Activated CD4-positive, alpha-beta T cell treated with anti-CD3 and anti-CD28 coated beads, Interleukin-2, amount 10 ng/mL, durations not matched to agents 24 days and 14 days (primary cell): ENCODE measurements around the gene RASGRF1. TPM values are rescaled to one million over a fixed set of nuclear protein-coding genes. Genes with fewer than 3 reads are reported as not detected.

ENCODE experiments used
- DNase-seq: peaks from one replicate; pipeline ENCODE4 v3.0.0; 2022
- H3K27ac Mint-ChIP-seq: one replicate; pipeline ENCODE4 v1.8.0; 2022; ENCODE audit warnings: mild to moderate bottlenecking, mixed read lengths
- H3K27me3 Mint-ChIP-seq: one replicate; pipeline ENCODE4 v1.8.0; 2022; ENCODE audit warnings: mixed read lengths
- H3K36me3 Mint-ChIP-seq: one replicate; pipeline ENCODE4 v1.8.0; 2022; ENCODE audit warnings: low read depth, mild to moderate bottlenecking, mixed read lengths
- H3K4me1 Mint-ChIP-seq: one replicate; pipeline ENCODE4 v1.8.0; 2021; ENCODE audit warnings: mixed read lengths
- H3K4me3 Mint-ChIP-seq: one replicate; pipeline ENCODE4 v1.8.0; 2022; ENCODE audit warnings: mild to moderate bottlenecking, moderate library complexity, mixed read lengths
- H3K9me3 Mint-ChIP-seq: one replicate; pipeline ENCODE4 v1.8.0; 2021; ENCODE audit warnings: mixed read lengths
- intact Hi-C: fragments of 100-400 bp; cut with micrococcal nuclease; formaldehyde crosslinking; loops from one replicate; pipeline ENCODE4 v1.15.1; 2023
- total RNA-seq: library from RNA; stranded (reverse); gene quantifications from 2 replicates; pipeline ENCODE4 v1.2.3, GENCODE V29; 2022

The RASGRF1 gene
- total RNA-seq, 1 donor from 2014 or later: not detected

GRCh38 chr15:78917888-78918287 lies 172.7 kb downstream of the RASGRF1 start:
- H3K27me3 Mint-ChIP-seq: no peaks in the 10 kb centered on the region
- intact Hi-C loops: no loop called here
- DNase-seq: no peak
- no peak overlapping the region for H3K4me3 Mint-ChIP-seq
- peaks cover 34% of the 10 kb centered on the region for H3K36me3 Mint-ChIP-seq
- peaks cover 3% of the 10 kb centered on the region for H3K4me1 Mint-ChIP-seq
- H3K27ac Mint-ChIP-seq: no peak overlapping the region
- H3K9me3 Mint-ChIP-seq: no peaks in the 10 kb centered on the region

DNA sequence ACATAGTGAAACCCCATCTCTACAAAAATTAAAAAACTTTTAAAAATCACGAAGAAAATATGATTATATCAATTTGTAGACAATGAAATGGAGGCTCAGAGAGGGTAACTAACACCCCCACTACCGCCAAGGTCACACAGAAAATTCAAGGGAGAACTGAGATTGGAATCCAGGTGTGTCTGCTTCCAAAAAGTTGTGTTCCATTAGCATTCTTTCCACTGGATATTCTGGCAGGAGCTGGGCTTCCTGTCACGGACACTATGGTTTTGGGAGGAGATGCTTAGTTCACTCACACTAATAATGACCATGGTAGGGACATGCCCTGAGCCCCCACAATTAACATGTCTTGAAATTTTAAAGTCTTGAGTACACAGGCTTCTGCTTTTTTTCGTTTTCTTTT lies 174.5 kb downstream of the RASGRF1 start:
- Mint-ChIP-seq H3K27me3 (no peaks in the 10 kb centered on the region), H3K9me3 (no peaks in the 10 kb centered on the region), H3K36me3 (peaks cover 31% of the 10 kb centered on the region), H3K4me1 (peaks cover 7% of the 10 kb centered on the region), H3K27ac (no peak overlapping the region), H3K4me3 (no peak overlapping the region)
- intact Hi-C loops: no loop called here
- DNase-seq: no peak

- DNase-seq: no peak
- Mint-ChIP-seq H3K9me3 (no peaks in the 10 kb centered on the region), H3K27ac (peak overlapping the region; percentile 29), H3K36me3 (peaks cover 31% of the 10 kb centered on the region), H3K4me1 (peaks cover 8% of the 10 kb centered on the region), H3K4me3 (no peak overlapping the region), H3K27me3 (no peaks in the 10 kb centered on the region)
- intact Hi-C loops: no loop called here
Observed at GRCh38 chr15:78915341-78916087, 175.1 kb downstream of the RASGRF1 start.

DNA sequence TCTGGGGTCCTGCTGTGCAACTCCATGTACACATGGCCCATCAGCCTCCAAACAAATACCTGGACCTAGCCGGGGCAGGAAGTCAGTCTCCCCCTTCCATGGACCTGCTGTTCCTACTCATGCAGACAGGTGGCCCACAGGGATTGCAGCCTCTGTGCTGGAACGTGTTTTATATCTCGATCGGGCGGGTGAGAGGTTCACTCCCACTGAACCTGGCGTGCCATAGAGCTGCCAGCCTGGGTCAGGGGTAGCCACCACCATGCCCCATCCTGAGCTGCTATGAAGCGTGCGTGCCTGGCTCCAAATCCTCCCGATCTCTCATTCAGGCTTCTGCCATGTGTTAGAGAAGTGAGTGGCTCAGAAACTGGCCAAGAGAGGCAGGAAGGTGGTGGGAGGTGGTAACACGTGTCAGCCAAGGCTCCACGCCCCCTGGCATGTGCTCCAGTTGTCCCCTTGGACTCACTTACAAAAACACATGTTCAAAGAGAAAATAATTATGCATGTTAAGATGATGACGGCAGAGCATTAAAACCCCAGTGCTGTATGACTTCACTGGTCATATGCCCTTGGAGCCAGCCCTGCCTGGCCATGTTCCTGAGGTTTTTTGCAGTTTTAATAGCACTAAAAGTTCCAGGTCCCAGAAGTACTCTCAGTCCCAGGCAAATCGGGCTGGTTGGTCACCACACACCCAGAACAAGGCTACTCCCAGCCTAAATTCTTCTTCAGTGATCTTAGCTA lies 176.4 kb downstream of the RASGRF1 start:
- Mint-ChIP-seq H3K36me3 (peaks cover 37% of the 10 kb centered on the region), H3K4me3 (no peak overlapping the region), H3K4me1 (peaks cover 17% of the 10 kb centered on the region), H3K9me3 (no peaks in the 10 kb centered on the region), H3K27ac (peak overlapping the region; percentile 78), H3K27me3 (no peaks in the 10 kb centered on the region)
- intact Hi-C loops: no loop called here
- no peak for DNase-seq

- no peak overlapping the region for H3K27ac Mint-ChIP-seq
- intact Hi-C loops: no loop called here
- no peaks in the 10 kb centered on the region for H3K9me3 Mint-ChIP-seq
- H3K4me3 Mint-ChIP-seq: no peak overlapping the region
- H3K4me1 Mint-ChIP-seq: peaks cover 19% of the 10 kb centered on the region
- no peaks in the 10 kb centered on the region for H3K27me3 Mint-ChIP-seq
- peaks cover 33% of the 10 kb centered on the region for H3K36me3 Mint-ChIP-seq
- DNase-seq: no peak
Observed at GRCh38 chr15:78913012-78913411, 177.6 kb downstream of the RASGRF1 start.

DNA sequence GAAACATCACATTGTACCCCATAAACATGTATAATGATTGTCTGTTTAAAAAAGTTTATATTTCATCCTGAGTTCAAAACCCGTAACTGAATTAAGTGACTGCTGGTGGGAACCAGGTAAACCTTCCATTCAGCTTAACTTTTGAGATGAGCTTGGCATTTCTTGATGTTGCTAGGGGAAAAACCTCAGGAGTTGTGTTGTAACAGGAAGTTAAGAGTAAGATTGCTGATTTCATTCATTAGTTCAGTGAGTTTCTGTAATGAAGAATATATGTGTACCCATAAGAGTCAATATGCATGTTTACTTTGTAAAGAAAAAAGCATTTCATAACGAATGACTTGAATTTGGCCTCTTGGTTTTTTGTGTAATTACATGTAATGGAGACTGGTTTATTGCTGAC lies 178.3 kb downstream of the RASGRF1 start:
- H3K27ac Mint-ChIP-seq: no peak overlapping the region
- no peaks in the 10 kb centered on the region for H3K9me3 Mint-ChIP-seq
- peaks cover 39% of the 10 kb centered on the region for H3K36me3 Mint-ChIP-seq
- no peaks in the 10 kb centered on the region for H3K27me3 Mint-ChIP-seq
- DNase-seq: no peak
- H3K4me3 Mint-ChIP-seq: no peak overlapping the region
- intact Hi-C loops: no loop called here
- peaks cover 19% of the 10 kb centered on the region for H3K4me1 Mint-ChIP-seq

DNA sequence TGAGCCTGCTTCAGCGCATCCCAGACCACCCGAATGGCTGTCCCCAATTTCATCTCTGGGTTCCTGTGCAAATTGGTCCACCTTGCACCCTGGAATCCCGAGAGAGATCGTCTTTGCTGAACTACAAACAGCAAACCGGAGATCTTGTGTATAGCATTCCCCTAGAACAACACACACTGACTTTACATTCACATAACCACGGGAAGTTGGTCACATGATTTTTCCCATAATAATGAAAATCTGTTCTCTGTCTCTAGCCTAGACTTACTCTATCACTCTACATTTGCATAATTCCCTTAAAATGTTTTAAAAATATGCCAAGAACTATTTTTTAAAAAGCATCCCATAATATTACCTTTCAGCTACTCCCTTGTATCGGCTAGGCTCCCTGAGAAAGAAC lies 180.3 kb downstream of the RASGRF1 start:
- Mint-ChIP-seq H3K4me3 (no peak overlapping the region), H3K27me3 (no peaks in the 10 kb centered on the region), H3K36me3 (peaks cover 52% of the 10 kb centered on the region), H3K27ac (peak overlapping the region; percentile 22), H3K4me1 (peaks cover 17% of the 10 kb centered on the region), H3K9me3 (no peaks in the 10 kb centered on the region)
- intact Hi-C loops: loop anchor here (2.0 kb wide), 1 partner anchor 67 kb away; no protein-coding TSS in a partner anchor
- no peak for DNase-seq

Other genes starting within 250 kb of the RASGRF1 start
- gene MORF4L1, start 217.9 kb downstream of the RASGRF1 start, total RNA-seq: 280 and 289 TPM in 2 replicates
- 40.5 and 43.9 TPM in 2 replicates for gene CTSH, start 145.7 kb downstream of the RASGRF1 start, total RNA-seq
- not detected in 2 replicates for gene ANKRD34C, start 191.9 kb upstream of the RASGRF1 start, total RNA-seq
- 53.9 and 54.3 TPM in 2 replicates for gene TMED3, start 220.3 kb upstream of the RASGRF1 start, total RNA-seq